ENCODE measurements around the gene CABP1.

DNA sequence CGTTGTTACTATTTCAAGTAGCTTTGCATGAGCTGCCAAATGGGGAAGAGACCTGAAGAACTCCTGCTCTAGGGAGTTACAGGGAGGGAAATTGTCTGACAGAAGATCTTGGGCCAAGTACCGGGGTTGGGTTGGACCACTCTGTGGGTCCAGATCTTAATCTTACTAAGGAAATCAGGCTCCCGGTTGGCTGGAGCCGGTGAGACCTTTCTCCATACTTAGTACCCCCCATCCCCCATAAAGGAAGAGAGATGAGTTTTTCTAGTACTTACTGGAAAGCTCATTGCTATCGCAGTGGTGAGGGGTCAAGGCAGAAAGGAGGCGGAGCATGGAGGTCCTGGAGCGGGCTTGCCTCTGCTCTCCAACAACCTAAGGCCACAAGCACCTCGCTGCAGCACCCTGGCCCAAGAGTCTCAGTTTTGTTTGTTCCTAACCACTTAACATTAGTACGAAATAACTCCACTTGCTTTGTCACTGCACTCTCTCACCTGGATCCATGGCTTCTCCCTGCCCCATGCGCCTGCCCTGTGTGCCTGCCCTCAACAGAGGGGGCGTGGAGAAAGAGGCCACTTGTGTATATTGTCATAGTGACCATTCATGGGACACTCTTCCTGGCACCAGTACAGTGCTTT lies 63.0 kb downstream of the CABP1 start:
- TF ChIP-seq ZNF674 (CRISPR knock-in tag; IDR thresholded peaks at IDR 0.05; ENCODE audit: low read depth) (no peak), NR3C1 (CRISPR knock-in tag; IDR thresholded peaks at IDR 0.05) (no peak), POLR2AphosphoS5 (IDR thresholded peaks at IDR 0.05; ENCODE audit: low read depth, low read length) (no peak), SMC3 (IDR thresholded peaks at IDR 0.05; ENCODE audit: low read length) (no peak), ZNF124 (CRISPR knock-in tag; IDR thresholded peaks at IDR 0.05) (no peak), MXI1 (IDR thresholded peaks at IDR 0.05; ENCODE audit: borderline replicate concordance, low read depth, low read length) (no peak), POLR2A (IDR thresholded peaks at IDR 0.05; ENCODE audit: insufficient read depth in 1 of 2, low read depth in 2 of 2, low read length in 2 of 2) (no peak)
- TF ChIP-seq, protein P1, sequence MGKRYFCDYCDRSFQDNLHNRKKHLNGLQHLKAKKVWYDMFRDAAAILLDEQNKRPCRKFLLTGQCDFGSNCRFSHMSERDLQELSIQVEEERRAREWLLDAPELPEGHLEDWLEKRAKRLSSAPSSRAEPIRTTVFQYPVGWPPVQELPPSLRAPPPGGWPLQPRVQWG (CRISPR knock-in tag; IDR thresholded peaks at IDR 0.05; ENCODE audit: borderline replicate concordance, low read depth) = no peak
- TF ChIP-seq, protein P2, sequence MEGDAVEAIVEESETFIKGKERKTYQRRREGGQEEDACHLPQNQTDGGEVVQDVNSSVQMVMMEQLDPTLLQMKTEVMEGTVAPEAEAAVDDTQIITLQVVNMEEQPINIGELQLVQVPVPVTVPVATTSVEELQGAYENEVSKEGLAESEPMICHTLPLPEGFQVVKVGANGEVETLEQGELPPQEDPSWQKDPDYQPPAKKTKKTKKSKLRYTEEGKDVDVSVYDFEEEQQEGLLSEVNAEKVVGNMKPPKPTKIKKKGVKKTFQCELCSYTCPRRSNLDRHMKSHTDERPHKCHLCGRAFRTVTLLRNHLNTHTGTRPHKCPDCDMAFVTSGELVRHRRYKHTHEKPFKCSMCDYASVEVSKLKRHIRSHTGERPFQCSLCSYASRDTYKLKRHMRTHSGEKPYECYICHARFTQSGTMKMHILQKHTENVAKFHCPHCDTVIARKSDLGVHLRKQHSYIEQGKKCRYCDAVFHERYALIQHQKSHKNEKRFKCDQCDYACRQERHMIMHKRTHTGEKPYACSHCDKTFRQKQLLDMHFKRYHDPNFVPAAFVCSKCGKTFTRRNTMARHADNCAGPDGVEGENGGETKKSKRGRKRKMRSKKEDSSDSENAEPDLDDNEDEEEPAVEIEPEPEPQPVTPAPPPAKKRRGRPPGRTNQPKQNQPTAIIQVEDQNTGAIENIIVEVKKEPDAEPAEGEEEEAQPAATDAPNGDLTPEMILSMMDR (CRISPR knock-in tag; IDR thresholded peaks at IDR 0.05) = no peak
- TF ChIP-seq, protein P3, sequence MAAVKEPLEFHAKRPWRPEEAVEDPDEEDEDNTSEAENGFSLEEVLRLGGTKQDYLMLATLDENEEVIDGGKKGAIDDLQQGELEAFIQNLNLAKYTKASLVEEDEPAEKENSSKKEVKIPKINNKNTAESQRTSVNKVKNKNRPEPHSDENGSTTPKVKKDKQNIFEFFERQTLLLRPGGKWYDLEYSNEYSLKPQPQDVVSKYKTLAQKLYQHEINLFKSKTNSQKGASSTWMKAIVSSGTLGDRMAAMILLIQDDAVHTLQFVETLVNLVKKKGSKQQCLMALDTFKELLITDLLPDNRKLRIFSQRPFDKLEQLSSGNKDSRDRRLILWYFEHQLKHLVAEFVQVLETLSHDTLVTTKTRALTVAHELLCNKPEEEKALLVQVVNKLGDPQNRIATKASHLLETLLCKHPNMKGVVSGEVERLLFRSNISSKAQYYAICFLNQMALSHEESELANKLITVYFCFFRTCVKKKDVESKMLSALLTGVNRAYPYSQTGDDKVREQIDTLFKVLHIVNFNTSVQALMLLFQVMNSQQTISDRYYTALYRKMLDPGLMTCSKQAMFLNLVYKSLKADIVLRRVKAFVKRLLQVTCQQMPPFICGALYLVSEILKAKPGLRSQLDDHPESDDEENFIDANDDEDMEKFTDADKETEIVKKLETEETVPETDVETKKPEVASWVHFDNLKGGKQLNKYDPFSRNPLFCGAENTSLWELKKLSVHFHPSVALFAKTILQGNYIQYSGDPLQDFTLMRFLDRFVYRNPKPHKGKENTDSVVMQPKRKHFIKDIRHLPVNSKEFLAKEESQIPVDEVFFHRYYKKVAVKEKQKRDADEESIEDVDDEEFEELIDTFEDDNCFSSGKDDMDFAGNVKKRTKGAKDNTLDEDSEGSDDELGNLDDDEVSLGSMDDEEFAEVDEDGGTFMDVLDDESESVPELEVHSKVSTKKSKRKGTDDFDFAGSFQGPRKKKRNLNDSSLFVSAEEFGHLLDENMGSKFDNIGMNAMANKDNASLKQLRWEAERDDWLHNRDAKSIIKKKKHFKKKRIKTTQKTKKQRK (IDR thresholded peaks at IDR 0.05; ENCODE audit: low read length) = no peak
- TF ChIP-seq, protein P4, sequence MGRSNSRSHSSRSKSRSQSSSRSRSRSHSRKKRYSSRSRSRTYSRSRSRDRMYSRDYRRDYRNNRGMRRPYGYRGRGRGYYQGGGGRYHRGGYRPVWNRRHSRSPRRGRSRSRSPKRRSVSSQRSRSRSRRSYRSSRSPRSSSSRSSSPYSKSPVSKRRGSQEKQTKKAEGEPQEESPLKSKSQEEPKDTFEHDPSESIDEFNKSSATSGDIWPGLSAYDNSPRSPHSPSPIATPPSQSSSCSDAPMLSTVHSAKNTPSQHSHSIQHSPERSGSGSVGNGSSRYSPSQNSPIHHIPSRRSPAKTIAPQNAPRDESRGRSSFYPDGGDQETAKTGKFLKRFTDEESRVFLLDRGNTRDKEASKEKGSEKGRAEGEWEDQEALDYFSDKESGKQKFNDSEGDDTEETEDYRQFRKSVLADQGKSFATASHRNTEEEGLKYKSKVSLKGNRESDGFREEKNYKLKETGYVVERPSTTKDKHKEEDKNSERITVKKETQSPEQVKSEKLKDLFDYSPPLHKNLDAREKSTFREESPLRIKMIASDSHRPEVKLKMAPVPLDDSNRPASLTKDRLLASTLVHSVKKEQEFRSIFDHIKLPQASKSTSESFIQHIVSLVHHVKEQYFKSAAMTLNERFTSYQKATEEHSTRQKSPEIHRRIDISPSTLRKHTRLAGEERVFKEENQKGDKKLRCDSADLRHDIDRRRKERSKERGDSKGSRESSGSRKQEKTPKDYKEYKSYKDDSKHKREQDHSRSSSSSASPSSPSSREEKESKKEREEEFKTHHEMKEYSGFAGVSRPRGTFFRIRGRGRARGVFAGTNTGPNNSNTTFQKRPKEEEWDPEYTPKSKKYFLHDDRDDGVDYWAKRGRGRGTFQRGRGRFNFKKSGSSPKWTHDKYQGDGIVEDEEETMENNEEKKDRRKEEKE (IDR thresholded peaks at IDR 0.05) = no peak
